Measurements from ENCODE around the gene FOXP2. TPM values are rescaled to one million over a fixed set of nuclear protein-coding genes. Genes with fewer than 3 reads are reported as not detected.
A peak's percentile ranks its signal among the peaks of the same experiment; 100 is the strongest.

FOXP2 gene
- total and polyA plus RNA-seq, 4 donors: 1.2 to 7.4 (median 5.7) TPM

DNA sequence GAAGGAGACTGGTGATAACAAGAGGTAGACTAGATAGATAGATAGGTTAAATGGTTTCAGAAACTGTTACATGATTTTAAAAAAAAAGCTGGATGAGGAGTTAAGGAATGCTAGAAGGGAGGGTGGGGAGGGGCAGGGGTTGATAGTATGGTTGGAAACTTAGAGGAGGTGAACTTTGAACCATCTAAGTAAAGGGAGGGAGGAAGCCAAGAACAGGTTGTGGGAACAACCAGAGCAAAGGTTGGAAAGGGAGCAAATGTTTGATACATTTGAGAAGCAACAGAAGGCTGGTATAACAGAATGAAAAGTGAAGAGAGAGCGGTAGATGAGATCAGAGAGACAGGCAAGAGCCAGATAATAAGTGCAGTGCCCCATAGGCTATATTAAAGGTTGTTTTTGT, 224.8 kb downstream of the FOXP2 start:
- H3K4me3 ChIP-seq (ENCODE audit: low read depth in 1 of 3, low read length in 3 of 3): no peak overlapping the region
- H3K9me3 ChIP-seq (ENCODE audit: control insufficient read depth in 4 of 4, low read length in 3 of 4): no peaks in the 10 kb centered on the region
- H3K27ac ChIP-seq (ENCODE audit: low read depth in 1 of 2, low read length in 2 of 2): no peak overlapping the region
- H3K36me3 ChIP-seq (ENCODE audit: control insufficient read depth in 4 of 4, insufficient read depth in 3 of 4, low read depth in 1 of 4, low read length in 3 of 4): peaks cover 0 to 3% (median under 1%) of the 10 kb centered on the region in 4 donors
- no peak overlapping the region for H3K9ac ChIP-seq (ENCODE audit: low read depth in 1 of 2, low read length in 2 of 2)
- WGBS: 52% methylated on average over 1 of the region's 1 CpG
- peak; percentile 61 to 85 for TF ChIP-seq HNF4A (conservative IDR thresholded peaks at IDR 0.05)
- TF ChIP-seq, protein P1, sequence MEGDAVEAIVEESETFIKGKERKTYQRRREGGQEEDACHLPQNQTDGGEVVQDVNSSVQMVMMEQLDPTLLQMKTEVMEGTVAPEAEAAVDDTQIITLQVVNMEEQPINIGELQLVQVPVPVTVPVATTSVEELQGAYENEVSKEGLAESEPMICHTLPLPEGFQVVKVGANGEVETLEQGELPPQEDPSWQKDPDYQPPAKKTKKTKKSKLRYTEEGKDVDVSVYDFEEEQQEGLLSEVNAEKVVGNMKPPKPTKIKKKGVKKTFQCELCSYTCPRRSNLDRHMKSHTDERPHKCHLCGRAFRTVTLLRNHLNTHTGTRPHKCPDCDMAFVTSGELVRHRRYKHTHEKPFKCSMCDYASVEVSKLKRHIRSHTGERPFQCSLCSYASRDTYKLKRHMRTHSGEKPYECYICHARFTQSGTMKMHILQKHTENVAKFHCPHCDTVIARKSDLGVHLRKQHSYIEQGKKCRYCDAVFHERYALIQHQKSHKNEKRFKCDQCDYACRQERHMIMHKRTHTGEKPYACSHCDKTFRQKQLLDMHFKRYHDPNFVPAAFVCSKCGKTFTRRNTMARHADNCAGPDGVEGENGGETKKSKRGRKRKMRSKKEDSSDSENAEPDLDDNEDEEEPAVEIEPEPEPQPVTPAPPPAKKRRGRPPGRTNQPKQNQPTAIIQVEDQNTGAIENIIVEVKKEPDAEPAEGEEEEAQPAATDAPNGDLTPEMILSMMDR (IDR thresholded peaks at IDR 0.05; ENCODE audit: low read depth, low read length, missing input control): no peak
- TF ChIP-seq RXRA (IDR thresholded peaks at IDR 0.05): peak in 1 of 2 donors; percentile 29
- TF ChIP-seq RAD21 (IDR thresholded peaks at IDR 0.05): no peak
- TF ChIP-seq SP1 (IDR thresholded peaks at IDR 0.05): peak; percentile 72
- TF ChIP-seq HNF4G (IDR thresholded peaks at IDR 0.05): peak; percentile 54
- H3K4me1 ChIP-seq (ENCODE audit: control insufficient read depth in 4 of 4, insufficient read depth in 4 of 4, low read length in 3 of 4): peaks cover 0 to 5% (median 0%) of the 10 kb centered on the region in 4 donors
- H3K27me3 ChIP-seq (ENCODE audit: control insufficient read depth in 4 of 4, insufficient read depth in 4 of 4, low read length in 3 of 4): no peaks in the 10 kb centered on the region
- no peak for DNase-seq (ENCODE audit: low spot score)

DNA sequence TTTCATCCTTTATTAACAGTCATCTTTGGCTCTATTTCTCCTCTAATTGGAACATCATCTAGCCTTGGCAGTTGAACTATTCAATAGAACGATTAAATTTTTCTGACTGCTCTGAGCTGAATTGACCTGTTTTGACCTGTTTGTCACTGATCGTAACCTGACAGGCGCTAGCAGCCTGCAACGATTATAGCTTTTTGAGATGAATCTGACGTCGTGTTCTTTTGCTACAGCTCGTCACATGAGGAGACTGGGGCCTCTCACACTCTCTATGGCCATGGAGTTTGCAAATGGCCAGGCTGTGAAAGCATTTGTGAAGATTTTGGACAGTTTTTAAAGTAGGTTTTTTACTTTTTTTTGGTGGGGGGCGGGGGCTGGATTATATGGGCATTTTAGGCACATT, 229.8 kb downstream of the FOXP2 start:
- no peak overlapping the region for H3K9ac ChIP-seq (ENCODE audit: low read depth in 1 of 2, low read length in 2 of 2)
- WGBS: 91% methylated on average over 8 of the region's 8 CpGs
- H3K36me3 ChIP-seq (ENCODE audit: control insufficient read depth in 4 of 4, insufficient read depth in 3 of 4, low read depth in 1 of 4, low read length in 3 of 4): peaks cover 0 to 3% (median 0%) of the 10 kb centered on the region in 4 donors
- no peak overlapping the region for H3K4me3 ChIP-seq (ENCODE audit: low read depth in 1 of 3, low read length in 3 of 3)
- H3K27me3 ChIP-seq (ENCODE audit: control insufficient read depth in 4 of 4, insufficient read depth in 4 of 4, low read length in 3 of 4): no peaks in the 10 kb centered on the region
- H3K4me1 ChIP-seq (ENCODE audit: control insufficient read depth in 4 of 4, insufficient read depth in 4 of 4, low read length in 3 of 4): peaks cover 0 to 5% (median 0%) of the 10 kb centered on the region in 4 donors
- no peak overlapping the region for H3K27ac ChIP-seq (ENCODE audit: low read depth in 1 of 2, low read length in 2 of 2)
- H3K9me3 ChIP-seq (ENCODE audit: control insufficient read depth in 4 of 4, low read length in 3 of 4): no peaks in the 10 kb centered on the region
- TF ChIP-seq, protein P2, sequence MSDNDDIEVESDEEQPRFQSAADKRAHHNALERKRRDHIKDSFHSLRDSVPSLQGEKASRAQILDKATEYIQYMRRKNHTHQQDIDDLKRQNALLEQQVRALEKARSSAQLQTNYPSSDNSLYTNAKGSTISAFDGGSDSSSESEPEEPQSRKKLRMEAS (IDR thresholded peaks at IDR 0.05): no peak
- no peak for TF ChIP-seq HNF4G (IDR thresholded peaks at IDR 0.05)
- TF ChIP-seq, protein P1 (IDR thresholded peaks at IDR 0.05; ENCODE audit: low read depth, low read length, missing input control): no peak
- DNase-seq (ENCODE audit: low spot score): no peak

DNA sequence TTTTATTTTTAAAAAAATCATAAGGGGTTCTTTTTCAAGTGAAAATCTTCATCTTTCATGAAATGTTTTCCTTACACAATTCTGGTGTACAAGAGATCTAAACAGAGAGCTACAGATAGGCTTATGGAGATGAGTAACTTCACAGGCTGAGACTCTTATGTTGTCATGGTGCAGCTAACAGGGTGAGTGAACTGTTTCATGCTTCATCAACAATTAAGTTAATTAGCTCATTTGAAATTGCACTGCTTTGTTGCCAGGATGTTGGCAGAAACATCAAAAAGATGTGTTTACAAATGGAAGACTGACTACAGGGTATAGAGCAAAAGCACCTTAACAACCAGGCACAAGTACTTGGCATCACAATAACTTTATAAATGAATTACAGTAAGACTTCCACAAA, 230.8 kb downstream of the FOXP2 start:
- Histone ChIP-seq H3K27ac (ENCODE audit: low read depth in 1 of 2, low read length in 2 of 2) (no peak overlapping the region), H3K9ac (ENCODE audit: low read depth in 1 of 2, low read length in 2 of 2) (no peak overlapping the region), H3K4me3 (ENCODE audit: low read depth in 1 of 3, low read length in 3 of 3) (no peak overlapping the region), H3K9me3 (ENCODE audit: control insufficient read depth in 4 of 4, low read length in 3 of 4) (no peaks in the 10 kb centered on the region), H3K4me1 (ENCODE audit: control insufficient read depth in 4 of 4, insufficient read depth in 4 of 4, low read length in 3 of 4) (no peaks in the 10 kb centered on the region), H3K27me3 (ENCODE audit: control insufficient read depth in 4 of 4, insufficient read depth in 4 of 4, low read length in 3 of 4) (no peaks in the 10 kb centered on the region), H3K36me3 (ENCODE audit: control insufficient read depth in 4 of 4, insufficient read depth in 3 of 4, low read depth in 1 of 4, low read length in 3 of 4) (peaks cover 0 to 3% (median 0%) of the 10 kb centered on the region in 4 donors)
- DNase-seq (ENCODE audit: low spot score): no peak
- TF ChIP-seq, protein P1 (IDR thresholded peaks at IDR 0.05; ENCODE audit: low read depth, low read length, missing input control): no peak
- no peak for TF ChIP-seq EGR1 (IDR thresholded peaks at IDR 0.05; ENCODE audit: low read depth in 2 of 2)
- TF ChIP-seq, protein P2 (IDR thresholded peaks at IDR 0.05): no peak
- TF ChIP-seq FOXA2 (IDR thresholded peaks at IDR 0.05): no peak
- TF ChIP-seq, protein P3, sequence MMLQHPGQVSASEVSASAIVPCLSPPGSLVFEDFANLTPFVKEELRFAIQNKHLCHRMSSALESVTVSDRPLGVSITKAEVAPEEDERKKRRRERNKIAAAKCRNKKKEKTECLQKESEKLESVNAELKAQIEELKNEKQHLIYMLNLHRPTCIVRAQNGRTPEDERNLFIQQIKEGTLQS (IDR thresholded peaks at IDR 0.05): no peak
